ENCODE measurements around the gene PPIE. TPM values are rescaled to one million over a fixed set of nuclear protein-coding genes. Genes with fewer than 3 reads are reported as not detected.

Gene PPIE
- polyA plus RNA-seq, 1 donor (not counting 4 experiments of a cell fraction or from before 2014, with no cell fraction given), result 60.6 TPM

GRCh38 chr1:39754026-39754570 lies 15.4 kb downstream of the PPIE start:
- Histone ChIP-seq H3K4me3 (ENCODE audit: control insufficient read depth in 2 of 3, extremely low read depth in 1 of 3, insufficient read depth in 2 of 3, low read depth in 1 of 3, low read length in 3 of 3) (no peak overlapping the region), H3K27me3 (ENCODE audit: control insufficient read depth, extremely low read depth, insufficient read depth, low read length) (no peaks in the 10 kb centered on the region), H3K36me3 (ENCODE audit: control insufficient read depth in 2 of 2, extremely low read depth in 1 of 2, insufficient read depth in 2 of 2, low read length in 2 of 2) (peaks cover 25 to 36% of the 10 kb centered on the region in 2 experiments), H3K4me2 (ENCODE audit: control insufficient read depth, extremely low read depth, insufficient read depth, low read depth, low read length) (no peak overlapping the region), H2AFZ (ENCODE audit: control insufficient read depth, low read length) (no peak overlapping the region), H3K79me2 (ENCODE audit: control insufficient read depth, insufficient read depth, low read length) (no peaks in the 10 kb centered on the region), H3K27ac (ENCODE audit: control insufficient read depth, insufficient read depth, low read length) (no peak overlapping the region), H3K9ac (ENCODE audit: control insufficient read depth, extremely low read depth, insufficient read depth, low read length) (no peak overlapping the region), H3K4me1 (ENCODE audit: control insufficient read depth, extremely low read depth, insufficient read depth, low read length) (no peaks in the 10 kb centered on the region), H4K20me1 (ENCODE audit: control insufficient read depth, extremely low read depth, insufficient read depth, low read length) (no peaks in the 10 kb centered on the region), H3K9me3 (ENCODE audit: control insufficient read depth, low read depth, low read length) (no peaks in the 10 kb centered on the region), H3K9me1 (ENCODE audit: control insufficient read depth, extremely low read depth, insufficient read depth, low read length) (no peaks in the 10 kb centered on the region)
- FAIRE-seq (no peak), DNase-seq (ENCODE audit: low read depth, low spot score) (no peak)
- dilution Hi-C loops (cut with MboI; ENCODE audit: extremely low pct_ligation_motif_present, low sequenced_read_pairs), result no loop called here
- TF ChIP-seq EZH2 (IDR thresholded peaks at IDR 0.05; ENCODE audit: low read length), result no peak
- TF ChIP-seq CTCF (optimal IDR thresholded peaks at IDR 0.05 in 1 of 3, IDR thresholded peaks at IDR 0.05 in 1 of 3, conservative IDR thresholded peaks at IDR 0.05 in 1 of 3; ENCODE audit: extremely low read depth in 1 of 3, insufficient read depth in 2 of 3, low read length in 3 of 3), result no peak

GRCh38 chr1:39754906-39755504 lies 16.3 kb downstream of the PPIE start:
- dilution Hi-C loops (cut with MboI; ENCODE audit: extremely low pct_ligation_motif_present, low sequenced_read_pairs), result no loop called here
- Histone ChIP-seq H3K9me3 (ENCODE audit: control insufficient read depth, low read depth, low read length) (no peaks in the 10 kb centered on the region), H2AFZ (ENCODE audit: control insufficient read depth, low read length) (no peak overlapping the region), H3K36me3 (ENCODE audit: control insufficient read depth in 2 of 2, extremely low read depth in 1 of 2, insufficient read depth in 2 of 2, low read length in 2 of 2) (peaks cover 19 to 35% of the 10 kb centered on the region in 2 experiments), H3K27me3 (ENCODE audit: control insufficient read depth, extremely low read depth, insufficient read depth, low read length) (no peaks in the 10 kb centered on the region), H3K4me2 (ENCODE audit: control insufficient read depth, extremely low read depth, insufficient read depth, low read depth, low read length) (no peak overlapping the region), H3K9me1 (ENCODE audit: control insufficient read depth, extremely low read depth, insufficient read depth, low read length) (no peaks in the 10 kb centered on the region), H3K9ac (ENCODE audit: control insufficient read depth, extremely low read depth, insufficient read depth, low read length) (no peak overlapping the region), H4K20me1 (ENCODE audit: control insufficient read depth, extremely low read depth, insufficient read depth, low read length) (no peaks in the 10 kb centered on the region), H3K4me1 (ENCODE audit: control insufficient read depth, extremely low read depth, insufficient read depth, low read length) (no peaks in the 10 kb centered on the region), H3K27ac (ENCODE audit: control insufficient read depth, insufficient read depth, low read length) (no peak overlapping the region), H3K4me3 (ENCODE audit: control insufficient read depth in 2 of 3, extremely low read depth in 1 of 3, insufficient read depth in 2 of 3, low read depth in 1 of 3, low read length in 3 of 3) (no peak overlapping the region), H3K79me2 (ENCODE audit: control insufficient read depth, insufficient read depth, low read length) (no peaks in the 10 kb centered on the region)
- DNase-seq (ENCODE audit: low read depth, low spot score), result no peak
- no peak for FAIRE-seq
- TF ChIP-seq CTCF (optimal IDR thresholded peaks at IDR 0.05 in 1 of 3, IDR thresholded peaks at IDR 0.05 in 1 of 3, conservative IDR thresholded peaks at IDR 0.05 in 1 of 3; ENCODE audit: extremely low read depth in 1 of 3, insufficient read depth in 2 of 3, low read length in 3 of 3) (no peak), EZH2 (IDR thresholded peaks at IDR 0.05; ENCODE audit: low read length) (no peak)
